ENCODE data around the gene ADAM12.

Gene ADAM12

GRCh38 chr10:126126866-126127265 is 261.4 kb downstream of the ADAM12 start:
- no peak for DNase-seq (ENCODE audit: low spot score)
- no peak for TF ChIP-seq CTCF (IDR thresholded peaks at IDR 0.05; ENCODE audit: extremely low read depth, missing control alignments)

GRCh38 chr10:126126023-126126422 is 262.3 kb downstream of the ADAM12 start:
- no peak for DNase-seq (ENCODE audit: low spot score)
- no peak for TF ChIP-seq CTCF (IDR thresholded peaks at IDR 0.05; ENCODE audit: extremely low read depth, missing control alignments)

GRCh38 chr10:126124668-126125349 is 263.5 kb downstream of the ADAM12 start:
- TF ChIP-seq CTCF (IDR thresholded peaks at IDR 0.05; ENCODE audit: extremely low read depth, missing control alignments), result no peak
- no peak for DNase-seq (ENCODE audit: low spot score)

GRCh38 chr10:126124046-126124445 is 264.2 kb downstream of the ADAM12 start:
- no peak for TF ChIP-seq CTCF (IDR thresholded peaks at IDR 0.05; ENCODE audit: extremely low read depth, missing control alignments)
- no peak for DNase-seq (ENCODE audit: low spot score)

GRCh38 chr10:126123466-126123865 is 264.8 kb downstream of the ADAM12 start:
- no peak for DNase-seq (ENCODE audit: low spot score)
- no peak for TF ChIP-seq CTCF (IDR thresholded peaks at IDR 0.05; ENCODE audit: extremely low read depth, missing control alignments)

- DNase-seq (ENCODE audit: low spot score), result no peak
- TF ChIP-seq CTCF (IDR thresholded peaks at IDR 0.05; ENCODE audit: extremely low read depth, missing control alignments), result no peak
Measured at GRCh38 chr10:126122881-126123280, 265.4 kb downstream of the ADAM12 start.

DNA sequence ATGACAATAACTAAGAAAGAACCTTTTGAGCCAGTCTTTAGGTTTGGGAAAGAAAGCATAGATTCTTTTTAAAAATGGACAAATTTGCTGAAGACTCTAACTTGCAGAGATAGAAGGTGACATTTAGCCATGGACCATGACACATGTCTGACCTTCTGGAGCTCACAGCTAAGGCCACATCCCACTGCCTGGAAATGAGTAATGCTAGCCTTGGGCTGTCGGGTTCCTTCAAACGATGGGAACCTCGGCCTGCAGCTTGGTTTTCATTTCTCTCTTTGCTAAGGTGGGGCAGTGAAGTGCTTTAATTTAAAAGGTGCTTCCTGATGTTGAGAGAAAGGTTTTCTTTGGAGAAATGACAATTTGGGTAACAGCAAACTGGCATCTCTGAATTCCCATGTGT is 268.7 kb downstream of the ADAM12 start:
- DNase-seq (ENCODE audit: low spot score), result no peak
- TF ChIP-seq CTCF (IDR thresholded peaks at IDR 0.05; ENCODE audit: extremely low read depth, missing control alignments), result no peak
